ENCODE measurements around the gene AKAP1.
A peak's percentile ranks its signal among the peaks of the same experiment; 100 is the strongest.

The AKAP1 gene

DNA sequence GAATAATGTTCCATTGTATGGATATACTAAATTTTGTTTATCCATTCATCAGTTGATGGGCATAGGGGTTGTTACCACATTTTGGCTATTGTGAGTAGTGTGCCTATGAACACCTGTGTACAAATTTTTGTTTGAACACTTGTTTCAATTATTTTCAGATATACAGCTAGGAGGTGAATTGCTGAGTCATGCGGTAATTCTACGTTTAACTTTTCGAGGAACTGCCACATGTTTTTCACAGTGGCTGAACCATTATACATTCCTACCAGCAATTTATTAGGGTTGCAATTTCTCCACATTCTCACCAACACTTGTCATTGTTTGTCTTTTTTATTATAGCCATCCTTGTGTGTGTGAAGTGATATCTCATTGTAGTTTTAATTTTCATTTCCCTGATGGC is 75.6 kb downstream of the AKAP1 start:
- H3K23ac ChIP-seq (ENCODE audit: low read length): no peak overlapping the region
- peaks cover 4% of the 10 kb centered on the region for H3K79me2 ChIP-seq (ENCODE audit: control insufficient read depth, insufficient read depth, low read length, poor library complexity)
- H3K4me3 ChIP-seq (ENCODE audit: low read depth, low read length): no peak overlapping the region
- peaks cover 11 to 14% of the 10 kb centered on the region in 2 experiments for H3K4me1 ChIP-seq (ENCODE audit: control insufficient read depth in 1 of 2, insufficient read depth in 2 of 2, low read length in 2 of 2)
- no peak overlapping the region for H2AK5ac ChIP-seq (ENCODE audit: low read length)
- H2BK120ac ChIP-seq (ENCODE audit: insufficient read depth, low read length, poor library complexity): no peak overlapping the region
- no peak overlapping the region for H3K14ac ChIP-seq (ENCODE audit: low read length)
- H4K12ac ChIP-seq (ENCODE audit: low read depth, low read length): no peak overlapping the region
- H3K9me3 ChIP-seq (ENCODE audit: insufficient read depth, low read depth, low read length): no peaks in the 10 kb centered on the region
- no peak for DNase-seq
- H2AFZ ChIP-seq (ENCODE audit: insufficient read depth, low read length, poor library complexity): no peak overlapping the region
- WGBS (ENCODE audit: extremely low coverage, insufficient coverage, insufficient read length): no CpG with 5 or more reads among the region's 3 CpGs
- no peak overlapping the region for H4K91ac ChIP-seq (ENCODE audit: low read depth, low read length)
- H3K4me2 ChIP-seq (ENCODE audit: low read length): no peak overlapping the region
- no peak overlapping the region for H4K8ac ChIP-seq (ENCODE audit: low read depth, low read length)
- no peak overlapping the region for H2BK12ac ChIP-seq (ENCODE audit: low read length)
- H3K79me1 ChIP-seq (ENCODE audit: low read length): peaks cover 23% of the 10 kb centered on the region
- no peak overlapping the region for H3K9ac ChIP-seq (ENCODE audit: low read length)
- H3K36me3 ChIP-seq (ENCODE audit: control insufficient read depth in 1 of 2, insufficient read depth in 2 of 2, low read length in 2 of 2): no peaks in the 10 kb centered on the region
- no peaks in the 10 kb centered on the region for H3K27me3 ChIP-seq (ENCODE audit: insufficient read depth, low read length)
- H3K4ac ChIP-seq (ENCODE audit: low read depth, low read length): no peak overlapping the region
- no peak overlapping the region for H2BK5ac ChIP-seq (ENCODE audit: low read depth, low read length, poor library complexity)
- H3K18ac ChIP-seq (ENCODE audit: low read length): no peak overlapping the region
- H3K27ac ChIP-seq (ENCODE audit: low read depth, low read length): no peak overlapping the region

DNA sequence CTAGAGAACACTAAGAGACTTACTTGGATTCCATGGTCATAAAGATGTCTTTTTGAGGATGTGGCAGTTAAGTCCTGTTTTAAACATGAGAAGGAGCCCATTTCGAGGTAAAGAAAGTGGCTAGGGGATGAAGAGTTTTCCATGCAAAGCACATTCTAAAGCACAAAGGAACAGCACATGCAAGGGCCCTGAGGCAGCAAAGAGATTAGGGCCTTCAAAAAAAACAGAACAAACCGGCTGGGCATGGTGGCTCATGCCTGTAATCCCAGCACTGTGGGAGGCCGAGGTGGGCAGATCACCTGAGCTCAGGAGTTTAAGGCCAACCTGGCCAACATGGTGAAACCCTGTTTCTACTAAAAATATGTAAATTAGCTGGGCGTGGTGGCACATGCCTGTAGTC is 79.8 kb downstream of the AKAP1 start:
- H2BK120ac ChIP-seq (ENCODE audit: insufficient read depth, low read length, poor library complexity): no peak overlapping the region
- H3K23ac ChIP-seq (ENCODE audit: low read length): no peak overlapping the region
- H2AK5ac ChIP-seq (ENCODE audit: low read length): peak overlapping the region; percentile 42
- no peak overlapping the region for H4K12ac ChIP-seq (ENCODE audit: low read depth, low read length)
- H3K27ac ChIP-seq (ENCODE audit: low read depth, low read length): no peak overlapping the region
- H3K27me3 ChIP-seq (ENCODE audit: insufficient read depth, low read length): no peaks in the 10 kb centered on the region
- no peak overlapping the region for H3K14ac ChIP-seq (ENCODE audit: low read length)
- H3K18ac ChIP-seq (ENCODE audit: low read length): no peak overlapping the region
- peaks cover 6 to 7% of the 10 kb centered on the region in 2 experiments for H3K4me1 ChIP-seq (ENCODE audit: control insufficient read depth in 1 of 2, insufficient read depth in 2 of 2, low read length in 2 of 2)
- peak overlapping the region; percentile 79 for H4K91ac ChIP-seq (ENCODE audit: low read depth, low read length)
- H3K4me3 ChIP-seq (ENCODE audit: low read depth, low read length): no peak overlapping the region
- no peaks in the 10 kb centered on the region for H3K9me3 ChIP-seq (ENCODE audit: insufficient read depth, low read depth, low read length)
- H2BK5ac ChIP-seq (ENCODE audit: low read depth, low read length, poor library complexity): peak overlapping the region; percentile 72
- H3K9ac ChIP-seq (ENCODE audit: low read length): no peak overlapping the region
- peak overlapping the region; percentile 33 for H2BK12ac ChIP-seq (ENCODE audit: low read length)
- no peak overlapping the region for H3K4me2 ChIP-seq (ENCODE audit: low read length)
- H3K79me2 ChIP-seq (ENCODE audit: control insufficient read depth, insufficient read depth, low read length, poor library complexity): no peaks in the 10 kb centered on the region
- H4K8ac ChIP-seq (ENCODE audit: low read depth, low read length): no peak overlapping the region
- no peaks in the 10 kb centered on the region for H3K36me3 ChIP-seq (ENCODE audit: control insufficient read depth in 1 of 2, insufficient read depth in 2 of 2, low read length in 2 of 2)
- H3K4ac ChIP-seq (ENCODE audit: low read depth, low read length): no peak overlapping the region
- WGBS (ENCODE audit: extremely low coverage, insufficient coverage, insufficient read length): no CpG with 5 or more reads among the region's 4 CpGs
- no peak overlapping the region for H2AFZ ChIP-seq (ENCODE audit: insufficient read depth, low read length, poor library complexity)
- H3K79me1 ChIP-seq (ENCODE audit: low read length): peaks cover 9% of the 10 kb centered on the region
- DNase-seq: peak; percentile 74 to 89

DNA sequence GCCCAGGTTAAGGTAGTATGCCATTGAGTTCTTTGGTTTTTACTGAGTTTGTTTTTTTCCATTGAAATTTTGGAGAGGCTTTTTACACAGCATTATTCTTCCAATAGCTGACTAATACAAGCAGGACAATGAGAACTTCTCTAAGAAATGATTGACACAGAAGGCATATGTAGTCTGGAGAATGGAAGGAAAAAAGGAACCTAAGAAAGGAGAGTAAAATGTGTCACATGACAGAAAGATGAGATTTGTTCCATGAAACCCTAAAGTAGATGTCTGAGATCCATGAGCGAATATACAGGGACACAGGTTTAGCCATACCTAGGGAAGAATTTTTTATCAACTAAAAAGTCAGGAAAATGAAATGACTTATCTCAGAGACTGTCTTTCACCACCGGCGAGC is 80.7 kb downstream of the AKAP1 start:
- H3K18ac ChIP-seq (ENCODE audit: low read length): peak overlapping the region; percentile 68
- H3K14ac ChIP-seq (ENCODE audit: low read length): peak overlapping the region; percentile 72
- no peak overlapping the region for H4K8ac ChIP-seq (ENCODE audit: low read depth, low read length)
- H3K27ac ChIP-seq (ENCODE audit: low read depth, low read length): peak overlapping the region; percentile 80
- H3K23ac ChIP-seq (ENCODE audit: low read length): no peak overlapping the region
- no peak for DNase-seq
- H3K4me3 ChIP-seq (ENCODE audit: low read depth, low read length): no peak overlapping the region
- no peaks in the 10 kb centered on the region for H3K27me3 ChIP-seq (ENCODE audit: insufficient read depth, low read length)
- H3K9me3 ChIP-seq (ENCODE audit: insufficient read depth, low read depth, low read length): no peaks in the 10 kb centered on the region
- H3K4me2 ChIP-seq (ENCODE audit: low read length): no peak overlapping the region
- peak overlapping the region; percentile 68 for H2AK5ac ChIP-seq (ENCODE audit: low read length)
- WGBS (ENCODE audit: extremely low coverage, insufficient coverage, insufficient read length): no CpG with 5 or more reads among the region's 3 CpGs
- H3K79me2 ChIP-seq (ENCODE audit: control insufficient read depth, insufficient read depth, low read length, poor library complexity): no peaks in the 10 kb centered on the region
- peaks cover 9% of the 10 kb centered on the region for H3K79me1 ChIP-seq (ENCODE audit: low read length)
- H2BK12ac ChIP-seq (ENCODE audit: low read length): peak overlapping the region; percentile 86
- no peaks in the 10 kb centered on the region for H3K36me3 ChIP-seq (ENCODE audit: control insufficient read depth in 1 of 2, insufficient read depth in 2 of 2, low read length in 2 of 2)
- peak overlapping the region; percentile 64 for H3K4ac ChIP-seq (ENCODE audit: low read depth, low read length)
- no peak overlapping the region for H4K12ac ChIP-seq (ENCODE audit: low read depth, low read length)
- H3K9ac ChIP-seq (ENCODE audit: low read length): no peak overlapping the region
- peaks cover 6 to 7% of the 10 kb centered on the region in 2 experiments for H3K4me1 ChIP-seq (ENCODE audit: control insufficient read depth in 1 of 2, insufficient read depth in 2 of 2, low read length in 2 of 2)
- H4K91ac ChIP-seq (ENCODE audit: low read depth, low read length): peak overlapping the region; percentile 76
- H2BK5ac ChIP-seq (ENCODE audit: low read depth, low read length, poor library complexity): peak overlapping the region; percentile 72
- peak overlapping the region; percentile 45 for H2AFZ ChIP-seq (ENCODE audit: insufficient read depth, low read length, poor library complexity)
- peak overlapping the region; percentile 96 for H2BK120ac ChIP-seq (ENCODE audit: insufficient read depth, low read length, poor library complexity)

DNA sequence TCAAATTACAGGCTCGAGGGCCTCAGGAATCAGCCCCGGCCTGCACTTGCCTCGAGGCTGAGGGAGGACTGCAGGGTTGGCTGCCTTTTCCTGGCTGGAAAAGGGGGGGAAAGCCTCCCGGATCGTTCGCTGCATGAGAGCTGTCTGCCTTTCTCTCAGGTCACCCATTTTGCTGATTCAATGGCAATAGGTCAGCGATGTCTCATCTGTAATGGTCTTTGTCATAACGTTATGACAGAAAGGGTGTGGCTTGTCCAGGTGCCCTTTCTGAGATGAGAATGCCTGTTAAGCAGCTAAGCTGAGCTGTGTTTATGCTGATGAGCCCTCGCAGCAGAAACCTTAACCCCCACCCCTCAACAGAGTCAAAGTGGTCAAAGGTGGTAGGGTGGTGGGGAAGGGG is 81.8 kb downstream of the AKAP1 start:
- Histone ChIP-seq H3K9ac (ENCODE audit: low read length) (no peak overlapping the region), H3K9me3 (ENCODE audit: insufficient read depth, low read depth, low read length) (no peaks in the 10 kb centered on the region), H2BK120ac (ENCODE audit: insufficient read depth, low read length, poor library complexity) (no peak overlapping the region), H4K8ac (ENCODE audit: low read depth, low read length) (no peak overlapping the region), H2BK5ac (ENCODE audit: low read depth, low read length, poor library complexity) (no peak overlapping the region), H3K36me3 (ENCODE audit: control insufficient read depth in 1 of 2, insufficient read depth in 2 of 2, low read length in 2 of 2) (no peaks in the 10 kb centered on the region), H4K91ac (ENCODE audit: low read depth, low read length) (no peak overlapping the region), H3K14ac (ENCODE audit: low read length) (no peak overlapping the region), H3K4me3 (ENCODE audit: low read depth, low read length) (no peak overlapping the region), H3K79me1 (ENCODE audit: low read length) (peaks cover 7% of the 10 kb centered on the region), H2BK12ac (ENCODE audit: low read length) (no peak overlapping the region), H3K27ac (ENCODE audit: low read depth, low read length) (peak overlapping the region; percentile 16), H3K4me2 (ENCODE audit: low read length) (peak overlapping the region; percentile 10), H4K12ac (ENCODE audit: low read depth, low read length) (no peak overlapping the region), H3K4ac (ENCODE audit: low read depth, low read length) (no peak overlapping the region), H3K79me2 (ENCODE audit: control insufficient read depth, insufficient read depth, low read length, poor library complexity) (no peaks in the 10 kb centered on the region), H3K4me1 (ENCODE audit: control insufficient read depth in 1 of 2, insufficient read depth in 2 of 2, low read length in 2 of 2) (peaks cover 6 to 7% of the 10 kb centered on the region in 2 experiments), H3K18ac (ENCODE audit: low read length) (no peak overlapping the region), H2AFZ (ENCODE audit: insufficient read depth, low read length, poor library complexity) (no peak overlapping the region), H2AK5ac (ENCODE audit: low read length) (no peak overlapping the region), H3K27me3 (ENCODE audit: insufficient read depth, low read length) (no peaks in the 10 kb centered on the region), H3K23ac (ENCODE audit: low read length) (no peak overlapping the region)
- DNase-seq: peak; percentile 55 to 81
- no CpG with 5 or more reads among the region's 9 CpGs for WGBS (ENCODE audit: extremely low coverage, insufficient coverage, insufficient read length)

All from trophoblast cell (in vitro differentiated cells and primary cell).